Endothelial cell of umbilical vein (primary cell): ENCODE data around the gene CAPN5.

Experiments used
- GATA2 ChIP-seq: IDR thresholded peaks from 2 replicates; pipeline ENCODE4 v1.7.0; 2011; ENCODE audit warnings: low read depth, mild to moderate bottlenecking, moderate library complexity, mixed read lengths, low read length; ENCODE audit not compliant: insufficient read length, insufficient read depth
- JUN ChIP-seq: IDR thresholded peaks from 2 replicates; pipeline ENCODE4 v1.6.1; 2011; ENCODE audit warnings: borderline replicate concordance, low read depth; ENCODE audit not compliant: insufficient read length, insufficient read depth
- POLR2A ChIP-seq: IDR thresholded peaks from 2 replicates; pipeline ENCODE4 v1.6.1; 2012; ENCODE audit warnings: low read depth, mild to moderate bottlenecking, control low read depth, low read length
- POLR2AphosphoS5 ChIP-seq: IDR thresholded peaks from 2 replicates; pipeline ENCODE4 v1.6.1; 2012; ENCODE audit warnings: low read depth, mild to moderate bottlenecking, control low read depth, low read length, moderate library complexity; ENCODE audit not compliant: insufficient read depth
- TF ChIP-seq, protein P1 (sequence below), 2 donors: IDR thresholded peaks; 1 replicate in 1 of 2; 2 replicates in 1 of 2; pipeline ENCODE4 v1.5.1; 2011; ENCODE audit warnings: low read length in 2 of 2, mild to moderate bottlenecking in 2 of 2, moderate library complexity in 2 of 2, control low read depth in 1 of 2, inconsistent platforms in 1 of 2, low read depth in 1 of 2; ENCODE audit not compliant: insufficient read depth in 1 of 2; ENCODE audit errors: extremely low read depth in 1 of 2

GRCh38 chr11:77117492-77117891 lies 50.7 kb downstream of the CAPN5 start:
- TF ChIP-seq JUN = no peak
- no peak for TF ChIP-seq GATA2
- no peak for TF ChIP-seq POLR2A
- TF ChIP-seq, protein P1, sequence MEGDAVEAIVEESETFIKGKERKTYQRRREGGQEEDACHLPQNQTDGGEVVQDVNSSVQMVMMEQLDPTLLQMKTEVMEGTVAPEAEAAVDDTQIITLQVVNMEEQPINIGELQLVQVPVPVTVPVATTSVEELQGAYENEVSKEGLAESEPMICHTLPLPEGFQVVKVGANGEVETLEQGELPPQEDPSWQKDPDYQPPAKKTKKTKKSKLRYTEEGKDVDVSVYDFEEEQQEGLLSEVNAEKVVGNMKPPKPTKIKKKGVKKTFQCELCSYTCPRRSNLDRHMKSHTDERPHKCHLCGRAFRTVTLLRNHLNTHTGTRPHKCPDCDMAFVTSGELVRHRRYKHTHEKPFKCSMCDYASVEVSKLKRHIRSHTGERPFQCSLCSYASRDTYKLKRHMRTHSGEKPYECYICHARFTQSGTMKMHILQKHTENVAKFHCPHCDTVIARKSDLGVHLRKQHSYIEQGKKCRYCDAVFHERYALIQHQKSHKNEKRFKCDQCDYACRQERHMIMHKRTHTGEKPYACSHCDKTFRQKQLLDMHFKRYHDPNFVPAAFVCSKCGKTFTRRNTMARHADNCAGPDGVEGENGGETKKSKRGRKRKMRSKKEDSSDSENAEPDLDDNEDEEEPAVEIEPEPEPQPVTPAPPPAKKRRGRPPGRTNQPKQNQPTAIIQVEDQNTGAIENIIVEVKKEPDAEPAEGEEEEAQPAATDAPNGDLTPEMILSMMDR (IDR thresholded peaks at IDR 0.05; ENCODE audit: extremely low read depth in 1 of 2, insufficient read depth in 1 of 2, low read depth in 1 of 2, low read length in 2 of 2) = no peak
- no peak for TF ChIP-seq POLR2AphosphoS5
